ENCODE results near the gene AARSD1. TPM values are rescaled to one million over a fixed set of nuclear protein-coding genes. Genes with fewer than 3 reads are reported as not detected.
"Not testable (repeated sequence)": the region's sequence is repeated elsewhere in the genome, so short reads cannot be mapped to it uniquely, and the experiment has no call there.

The AARSD1 gene
- polyA plus RNA-seq: 10 to 100 TPM; 36.0 to 47.8 TPM

- no peaks in the 10 kb centered on the region for H3K27me3 ChIP-seq (ENCODE audit: control insufficient read depth in 1 of 2, insufficient read depth in 2 of 2, low read length in 2 of 2)
- WGBS, 2 donors: 1 to 2% methylated on average over 43 of the region's 43 CpGs
- peaks cover 0 to 2% of the 10 kb centered on the region in 2 donors for H3K4me1 ChIP-seq (ENCODE audit: control insufficient read depth in 2 of 2, insufficient read depth in 2 of 2, low read length in 1 of 2)
- peaks cover 4 to 11% of the 10 kb centered on the region in 2 donors for H3K36me3 ChIP-seq (ENCODE audit: control insufficient read depth in 2 of 2, insufficient read depth in 2 of 2, low read length in 1 of 2)
- peak within 1 kb of the TSS; percentile 28 to 87 for H3K27ac ChIP-seq (ENCODE audit: low read depth in 2 of 2, low read length in 1 of 2)
- H3K4me3 ChIP-seq (ENCODE audit: low read depth in 1 of 2, low read length in 2 of 2): peak within 1 kb of the TSS; percentile 74 to 98
- H3K9me3 ChIP-seq (ENCODE audit: control insufficient read depth in 2 of 2, insufficient read depth in 1 of 2, low read depth in 1 of 2, low read length in 1 of 2): no peaks in the 10 kb centered on the region
These were observed at the start of gene AARSD1 for GRCh38 chr17:42964161-42964932. Gene AARSD1 (minus strand): TSS chr17:42964454. CDS start chr17:42964440, 14 bp downstream.

GRCh38 chr17:43013296-43013695 is 49.0 kb upstream of the AARSD1 start:
- 84 to 92% methylated on average over 8 of the region's 8 CpGs for WGBS, 2 donors
- no peak overlapping the region for H3K4me3 ChIP-seq (ENCODE audit: low read depth in 1 of 2, low read length in 2 of 2)
- no peak overlapping the region for H3K27ac ChIP-seq (ENCODE audit: low read depth in 2 of 2, low read length in 1 of 2)
- no peaks in the 10 kb centered on the region for H3K9me3 ChIP-seq (ENCODE audit: control insufficient read depth in 2 of 2, insufficient read depth in 1 of 2, low read depth in 1 of 2, low read length in 1 of 2)
- peaks cover 0 to 34% of the 10 kb centered on the region in 2 donors for H3K36me3 ChIP-seq (ENCODE audit: control insufficient read depth in 2 of 2, insufficient read depth in 2 of 2, low read length in 1 of 2)
- H3K4me1 ChIP-seq (ENCODE audit: control insufficient read depth in 2 of 2, insufficient read depth in 2 of 2, low read length in 1 of 2): peaks cover 0 to 7% of the 10 kb centered on the region in 2 donors
- H3K27me3 ChIP-seq (ENCODE audit: control insufficient read depth in 1 of 2, insufficient read depth in 2 of 2, low read length in 2 of 2): no peaks in the 10 kb centered on the region

- H3K36me3 ChIP-seq (ENCODE audit: control insufficient read depth in 2 of 2, insufficient read depth in 2 of 2, low read length in 1 of 2): peaks cover 0 to 27% of the 10 kb centered on the region in 2 donors
- H3K4me3 ChIP-seq (ENCODE audit: low read depth in 1 of 2, low read length in 2 of 2): no peak overlapping the region
- peaks cover 0 to 3% of the 10 kb centered on the region in 2 donors for H3K4me1 ChIP-seq (ENCODE audit: control insufficient read depth in 2 of 2, insufficient read depth in 2 of 2, low read length in 1 of 2)
- H3K27me3 ChIP-seq (ENCODE audit: control insufficient read depth in 1 of 2, insufficient read depth in 2 of 2, low read length in 2 of 2): no peaks in the 10 kb centered on the region
- WGBS, 2 donors: 69 to 75% methylated on average over 15 of the region's 15 CpGs
- no peak overlapping the region for H3K27ac ChIP-seq (ENCODE audit: low read depth in 2 of 2, low read length in 1 of 2)
- no peaks in the 10 kb centered on the region for H3K9me3 ChIP-seq (ENCODE audit: control insufficient read depth in 2 of 2, insufficient read depth in 1 of 2, low read depth in 1 of 2, low read length in 1 of 2)
These were observed 47.6 kb upstream of the AARSD1 start for GRCh38 chr17:43011728-43012472.

GRCh38 chr17:43010667-43011308 is 46.5 kb upstream of the AARSD1 start:
- Histone ChIP-seq H3K27me3 (ENCODE audit: control insufficient read depth in 1 of 2, insufficient read depth in 2 of 2, low read length in 2 of 2) (no peaks in the 10 kb centered on the region), H3K4me3 (ENCODE audit: low read depth in 1 of 2, low read length in 2 of 2) (no peak overlapping the region), H3K4me1 (ENCODE audit: control insufficient read depth in 2 of 2, insufficient read depth in 2 of 2, low read length in 1 of 2) (peaks cover 0 to 3% of the 10 kb centered on the region in 2 donors), H3K36me3 (ENCODE audit: control insufficient read depth in 2 of 2, insufficient read depth in 2 of 2, low read length in 1 of 2) (peaks cover 0 to 19% of the 10 kb centered on the region in 2 donors), H3K27ac (ENCODE audit: low read depth in 2 of 2, low read length in 1 of 2) (no peak overlapping the region), H3K9me3 (ENCODE audit: control insufficient read depth in 2 of 2, insufficient read depth in 1 of 2, low read depth in 1 of 2, low read length in 1 of 2) (no peaks in the 10 kb centered on the region)
- 78 to 90% methylated on average over 5 of the region's 5 CpGs for WGBS, 2 donors

- Histone ChIP-seq H3K27me3 (ENCODE audit: control insufficient read depth in 1 of 2, insufficient read depth in 2 of 2, low read length in 2 of 2) (no peaks in the 10 kb centered on the region), H3K4me1 (ENCODE audit: control insufficient read depth in 2 of 2, insufficient read depth in 2 of 2, low read length in 1 of 2) (peaks cover 0 to 3% of the 10 kb centered on the region in 2 donors), H3K36me3 (ENCODE audit: control insufficient read depth in 2 of 2, insufficient read depth in 2 of 2, low read length in 1 of 2) (peaks cover 9 to 10% of the 10 kb centered on the region in 2 donors), H3K27ac (ENCODE audit: low read depth in 2 of 2, low read length in 1 of 2) (peak within 1 kb of the TSS; percentile 91 to 94), H3K4me3 (ENCODE audit: low read depth in 1 of 2, low read length in 2 of 2) (peak within 1 kb of the TSS; percentile 51 to 56), H3K9me3 (ENCODE audit: control insufficient read depth in 2 of 2, insufficient read depth in 1 of 2, low read depth in 1 of 2, low read length in 1 of 2) (no peaks in the 10 kb centered on the region)
- 22 to 25% methylated on average over 18 of the region's 18 CpGs for WGBS, 2 donors
These were observed 42.6 kb upstream of the AARSD1 start, which contains the start of gene IFI35 for GRCh38 chr17:43006639-43007551. Gene IFI35 (plus strand): TSS chr17:43006784. CDS start chr17:43006948, 164 bp downstream.

- Histone ChIP-seq H3K4me3 (ENCODE audit: low read depth in 1 of 2, low read length in 2 of 2) (no peak overlapping the region), H3K4me1 (ENCODE audit: control insufficient read depth in 2 of 2, insufficient read depth in 2 of 2, low read length in 1 of 2) (peaks cover 0 to 4% of the 10 kb centered on the region in 2 donors), H3K9me3 (ENCODE audit: control insufficient read depth in 2 of 2, insufficient read depth in 1 of 2, low read depth in 1 of 2, low read length in 1 of 2) (no peaks in the 10 kb centered on the region), H3K27ac (ENCODE audit: low read depth in 2 of 2, low read length in 1 of 2) (peak overlapping the region; percentile 11 to 71), H3K36me3 (ENCODE audit: control insufficient read depth in 2 of 2, insufficient read depth in 2 of 2, low read length in 1 of 2) (peaks cover 9 to 20% of the 10 kb centered on the region in 2 donors), H3K27me3 (ENCODE audit: control insufficient read depth in 1 of 2, insufficient read depth in 2 of 2, low read length in 2 of 2) (no peaks in the 10 kb centered on the region)
- WGBS, 2 donors: 62 to 74% methylated on average over 5 of the region's 5 CpGs
These were observed 39.4 kb upstream of the AARSD1 start for GRCh38 chr17:43003542-43004172.

- not testable (repeated sequence) for H3K27me3 ChIP-seq (ENCODE audit: control insufficient read depth in 1 of 2, insufficient read depth in 2 of 2, low read length in 2 of 2); H3K4me3 ChIP-seq (ENCODE audit: low read depth in 1 of 2, low read length in 2 of 2); H3K27ac ChIP-seq (ENCODE audit: low read depth in 2 of 2, low read length in 1 of 2); H3K4me1 ChIP-seq (ENCODE audit: control insufficient read depth in 2 of 2, insufficient read depth in 2 of 2, low read length in 1 of 2); H3K9me3 ChIP-seq (ENCODE audit: control insufficient read depth in 2 of 2, insufficient read depth in 1 of 2, low read depth in 1 of 2, low read length in 1 of 2)
- peaks cover 9 to 20% of the 10 kb centered on the region in 2 donors for H3K36me3 ChIP-seq (ENCODE audit: control insufficient read depth in 2 of 2, insufficient read depth in 2 of 2, low read length in 1 of 2)
- 93 to 94% methylated on average over 13 of the region's 13 CpGs for WGBS, 2 donors
These were observed 36.6 kb upstream of the AARSD1 start for GRCh38 chr17:43000894-43001293.

GRCh38 chr17:42999003-42999525 is 34.8 kb upstream of the AARSD1 start:
- Histone ChIP-seq H3K4me3 (ENCODE audit: low read depth in 1 of 2, low read length in 2 of 2) (peak overlapping the region; percentile 82 to 90), H3K27ac (ENCODE audit: low read depth in 2 of 2, low read length in 1 of 2) (peak overlapping the region; percentile 93 to 98), H3K9me3 (ENCODE audit: control insufficient read depth in 2 of 2, insufficient read depth in 1 of 2, low read depth in 1 of 2, low read length in 1 of 2) (no peaks in the 10 kb centered on the region), H3K27me3 (ENCODE audit: control insufficient read depth in 1 of 2, insufficient read depth in 2 of 2, low read length in 2 of 2) (no peaks in the 10 kb centered on the region), H3K4me1 (ENCODE audit: control insufficient read depth in 2 of 2, insufficient read depth in 2 of 2, low read length in 1 of 2) (peaks cover 0 to 5% of the 10 kb centered on the region in 2 donors), H3K36me3 (ENCODE audit: control insufficient read depth in 2 of 2, insufficient read depth in 2 of 2, low read length in 1 of 2) (peaks cover 9 to 20% of the 10 kb centered on the region in 2 donors)
- 8 to 11% methylated on average over 10 of the region's 10 CpGs for WGBS, 2 donors
